GM19238 (cell line): ENCODE measurements around the gene JAML.

Source experiments
- DNase-seq: peaks from one replicate; pipeline ENCODE4 v3.0.0; 2011; ENCODE audit warnings: low spot score; ENCODE audit not compliant: insufficient read length

Gene JAML

DNA sequence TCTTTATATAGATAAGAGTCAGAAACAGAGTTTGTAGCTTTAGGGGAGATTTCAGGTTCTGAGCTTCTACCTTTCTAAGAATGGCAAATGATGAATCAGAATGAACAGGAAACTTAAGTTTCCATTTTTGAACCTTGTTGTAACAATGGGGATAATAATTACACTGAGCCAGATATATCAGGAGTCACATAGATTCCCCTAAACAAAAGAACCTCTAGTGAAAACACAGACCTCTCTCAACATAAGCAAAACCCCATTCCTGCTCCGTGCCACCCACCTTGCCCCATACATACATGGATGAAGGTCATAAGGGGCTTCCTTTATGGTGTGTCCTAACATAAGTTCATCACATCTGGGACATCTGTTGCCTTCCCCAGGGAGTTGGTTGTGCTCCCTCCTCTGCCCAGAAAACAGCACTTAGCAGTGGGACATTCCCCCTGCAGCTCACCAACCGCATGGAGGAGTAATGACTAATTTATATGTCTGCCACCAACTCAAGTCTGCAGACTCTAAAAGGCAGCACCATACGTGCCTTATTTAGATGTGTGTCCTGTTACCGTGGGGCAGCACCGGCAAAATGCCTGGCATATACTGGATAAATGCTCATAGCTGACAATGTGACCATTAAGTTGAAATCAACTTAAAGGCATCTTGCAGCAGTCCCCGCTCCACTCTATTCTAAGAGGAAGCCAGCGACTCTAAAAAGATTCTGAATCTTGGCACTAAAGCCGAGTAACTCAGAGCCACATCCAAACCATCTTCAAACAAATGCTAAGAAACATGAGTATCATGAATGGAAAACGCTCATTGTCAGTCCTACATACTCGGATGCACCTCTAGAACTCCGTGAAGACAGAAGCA is 8.0 kb downstream of the JAML start:
- no peak for DNase-seq

GRCh38 chr11:118215765-118216164 is 9.0 kb downstream of the JAML start:
- no peak for DNase-seq

DNA sequence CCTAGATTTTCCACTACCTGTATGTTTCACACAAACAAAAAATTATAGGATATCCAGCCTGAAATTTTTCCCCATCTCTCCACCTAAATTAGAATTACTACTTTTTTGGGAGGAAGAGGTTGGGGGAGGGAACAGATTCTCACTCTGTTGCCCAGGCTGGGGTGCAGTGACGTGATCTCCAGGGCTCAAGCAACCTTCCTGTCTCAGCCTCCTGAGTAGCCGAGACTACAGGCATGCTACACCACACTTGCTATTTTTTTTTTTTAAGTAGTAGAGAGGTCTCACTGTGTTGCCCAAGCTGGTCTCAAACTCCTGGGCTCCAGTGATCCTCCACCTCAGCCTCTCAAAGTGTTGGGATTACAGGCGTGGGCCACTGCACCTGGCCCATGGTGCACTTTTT is 9.5 kb downstream of the JAML start:
- no peak for DNase-seq

- DNase-seq = no peak
Observed at GRCh38 chr11:118214210-118214914, 10.4 kb downstream of the JAML start.

DNA sequence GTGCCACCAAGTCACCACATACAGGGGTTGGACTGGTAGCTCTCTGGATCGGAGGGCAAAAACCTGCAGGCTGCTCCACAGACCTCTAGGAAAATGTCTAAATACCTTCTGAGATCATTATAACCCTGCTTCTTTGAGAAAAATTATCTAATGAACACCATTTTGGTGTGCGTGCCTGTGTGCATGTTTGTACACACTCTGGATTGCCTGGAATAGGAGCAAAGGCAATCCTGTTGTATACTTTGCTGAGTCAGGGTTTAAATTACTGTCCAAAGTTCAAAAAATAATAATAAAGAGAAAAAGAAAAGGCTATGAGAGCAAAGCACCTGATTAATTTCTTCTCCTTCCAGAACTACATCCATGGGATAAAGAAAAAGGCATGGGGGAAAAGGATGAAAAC is 11.0 kb downstream of the JAML start:
- DNase-seq = no peak

- DNase-seq = no peak
Observed at GRCh38 chr11:118213201-118213600, 11.6 kb downstream of the JAML start.

DNA sequence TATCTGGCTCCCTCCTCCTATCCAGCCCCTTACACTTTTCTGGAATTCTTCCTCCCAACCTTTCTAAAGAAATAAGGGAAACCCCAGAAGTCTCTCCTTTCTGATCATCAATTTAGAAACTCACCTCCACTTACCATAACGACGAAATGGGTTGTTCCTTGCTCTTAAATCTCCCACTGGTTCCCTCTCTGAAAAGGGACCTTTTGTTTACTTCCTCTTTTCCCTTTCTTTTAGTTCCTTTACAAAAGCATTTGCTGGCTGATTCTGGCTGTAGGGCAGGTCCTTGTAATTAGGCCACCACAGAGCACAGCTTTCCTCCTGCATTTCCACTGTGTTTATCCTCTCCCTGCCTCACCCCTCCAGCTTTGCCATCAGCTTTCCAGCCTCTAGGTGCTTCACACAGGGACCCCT is 12.0 kb downstream of the JAML start:
- DNase-seq = no peak

DNA sequence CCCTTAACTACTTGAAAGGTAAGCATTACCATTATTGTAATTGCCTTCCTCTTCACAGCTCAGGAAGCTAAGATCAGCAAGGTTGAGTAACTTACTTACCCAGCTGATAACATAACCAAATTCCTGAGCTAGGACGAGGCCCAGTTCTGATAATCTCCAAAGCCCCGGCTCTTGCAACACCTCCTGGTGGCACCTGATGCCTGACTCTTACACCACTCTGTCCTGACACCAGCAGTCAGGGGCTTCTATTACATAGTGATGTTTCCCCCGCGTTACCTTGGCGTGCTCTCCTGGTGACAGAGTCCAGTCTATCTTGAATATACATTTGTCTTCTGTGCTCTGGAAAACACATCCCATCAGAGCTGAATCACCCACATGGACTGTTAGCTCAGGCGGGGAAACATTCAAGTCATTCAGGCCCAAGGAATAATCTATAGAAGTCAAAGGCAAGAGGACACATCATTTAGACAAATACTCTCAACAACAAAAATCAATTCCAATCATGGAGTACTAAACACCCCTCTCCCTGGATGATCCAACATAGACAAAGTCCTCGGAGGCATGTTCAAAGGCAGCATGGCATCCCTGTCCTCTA is 12.6 kb downstream of the JAML start:
- DNase-seq = no peak

- DNase-seq = no peak
Observed at GRCh38 chr11:118211006-118211405, 13.8 kb downstream of the JAML start.

- DNase-seq = no peak
Observed at GRCh38 chr11:118210323-118210722, 14.5 kb downstream of the JAML start.

- no peak for DNase-seq
Observed at GRCh38 chr11:118209033-118209432, 15.8 kb downstream of the JAML start.

DNA sequence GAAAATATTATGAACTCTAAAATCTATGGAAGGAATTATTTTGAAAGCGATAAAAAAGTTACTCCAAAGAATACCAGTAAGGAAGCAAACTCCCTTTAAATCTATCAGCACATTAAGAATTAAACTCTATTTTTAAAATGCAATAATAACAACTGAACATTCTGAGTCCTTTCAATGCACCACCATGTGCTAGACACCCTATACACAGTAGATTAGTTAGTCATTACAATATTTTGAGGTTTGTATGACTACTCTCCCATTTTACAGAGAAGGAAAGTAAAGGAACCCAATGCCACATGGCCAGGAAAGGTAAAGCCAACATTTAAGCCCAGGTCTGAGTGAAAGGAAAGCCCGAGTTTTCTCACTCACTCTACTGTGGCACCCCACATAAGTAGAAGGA is 17.7 kb downstream of the JAML start:
- no peak for DNase-seq

DNA sequence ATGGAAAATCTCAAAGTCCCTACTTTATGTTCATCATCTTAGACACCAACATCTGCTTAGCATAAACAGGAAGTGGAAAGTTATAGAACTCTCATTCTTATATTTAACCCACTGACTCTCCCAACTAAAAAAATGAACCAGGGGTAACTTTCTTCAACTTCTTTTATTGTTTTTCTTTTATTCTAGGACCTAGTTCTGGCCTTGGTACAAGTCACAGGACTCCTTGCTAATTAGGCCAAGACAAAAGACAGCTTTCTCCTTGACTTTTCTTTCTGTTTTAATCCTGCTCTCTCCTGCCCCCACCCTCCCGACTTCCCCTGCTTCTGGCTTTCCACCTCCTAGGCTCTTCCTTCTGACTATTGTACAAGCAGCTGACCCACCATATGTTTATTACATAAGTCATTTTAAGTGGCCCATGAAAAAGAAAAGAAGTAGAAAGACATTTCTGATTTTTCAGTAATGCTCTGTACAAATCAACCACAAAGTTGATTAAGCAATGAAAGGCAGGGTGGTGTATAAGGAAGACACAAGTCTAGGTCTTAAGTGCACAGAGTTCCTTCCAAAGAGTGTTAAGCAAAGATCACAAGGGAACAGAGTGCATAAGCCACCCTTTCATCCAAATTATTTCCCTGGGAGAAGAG is 18.3 kb downstream of the JAML start:
- DNase-seq = no peak

DNA sequence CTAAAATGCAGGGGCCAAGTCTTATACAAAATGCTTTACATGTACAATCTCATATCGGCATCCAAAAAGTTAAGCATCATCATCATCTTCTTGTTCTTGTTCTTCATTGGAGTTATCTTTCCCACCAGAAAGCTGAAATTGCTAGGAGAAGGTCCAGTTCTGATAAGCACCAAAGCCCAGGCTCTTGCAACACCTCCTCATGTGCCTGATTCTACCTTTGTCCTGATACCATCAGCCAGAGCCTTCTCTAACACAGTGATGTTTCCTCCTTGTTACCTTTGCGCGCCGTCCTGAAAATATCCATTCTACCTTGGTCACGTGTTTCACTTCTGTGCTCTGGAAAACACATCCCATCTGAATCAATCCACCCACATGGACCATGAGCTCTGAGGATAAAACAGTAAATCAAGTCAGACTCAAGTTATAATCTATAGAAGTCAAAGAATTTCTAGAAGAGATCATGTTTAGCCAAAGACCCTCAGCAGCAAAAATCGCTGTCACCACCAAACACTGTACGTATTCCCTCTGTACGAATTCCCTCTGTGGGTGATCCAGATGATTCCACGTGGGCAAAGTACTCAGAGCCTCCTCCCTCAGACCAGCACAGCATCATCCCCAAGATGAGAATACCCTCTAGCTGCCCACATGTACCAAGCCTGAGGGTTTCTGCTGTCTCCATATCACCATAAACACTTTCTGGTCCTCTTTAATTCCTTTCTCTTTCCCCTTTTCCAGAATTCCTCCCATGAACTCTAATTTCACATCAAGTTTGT is 19.0 kb downstream of the JAML start:
- DNase-seq = no peak

GRCh38 chr11:118202599-118203422 is 22.0 kb downstream of the JAML start:
- DNase-seq = no peak

GRCh38 chr11:118201966-118202365 is 22.8 kb downstream of the JAML start:
- DNase-seq = no peak

- DNase-seq = no peak
Observed at GRCh38 chr11:118200901-118201680, 23.7 kb downstream of the JAML start.

GRCh38 chr11:118200497-118200896 is 24.3 kb downstream of the JAML start:
- DNase-seq = no peak

- no peak for DNase-seq
Observed at GRCh38 chr11:118199135-118199534, 25.7 kb downstream of the JAML start.
